ENCODE data around the gene ZNF652.

DNA sequence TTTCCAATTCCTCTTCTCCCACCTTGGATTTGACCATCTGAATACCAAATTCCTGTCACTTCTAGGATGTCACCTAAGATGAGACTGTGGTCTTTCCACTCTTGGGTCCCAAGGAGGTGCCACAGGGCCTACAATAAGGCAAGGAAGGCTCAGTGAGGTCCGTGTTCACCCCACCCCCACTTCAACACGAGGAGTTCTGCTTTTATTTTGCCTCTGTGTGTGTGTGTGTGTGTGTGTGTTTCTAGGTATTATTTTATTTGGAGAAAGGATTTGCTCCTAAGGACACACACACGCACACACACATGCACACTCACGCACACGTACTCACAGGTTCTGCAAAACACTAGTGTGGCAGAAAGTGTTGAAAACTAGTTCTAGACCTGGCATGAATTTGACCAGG, 106.9 kb downstream of the ZNF652 start:
- TF ChIP-seq, protein P1, sequence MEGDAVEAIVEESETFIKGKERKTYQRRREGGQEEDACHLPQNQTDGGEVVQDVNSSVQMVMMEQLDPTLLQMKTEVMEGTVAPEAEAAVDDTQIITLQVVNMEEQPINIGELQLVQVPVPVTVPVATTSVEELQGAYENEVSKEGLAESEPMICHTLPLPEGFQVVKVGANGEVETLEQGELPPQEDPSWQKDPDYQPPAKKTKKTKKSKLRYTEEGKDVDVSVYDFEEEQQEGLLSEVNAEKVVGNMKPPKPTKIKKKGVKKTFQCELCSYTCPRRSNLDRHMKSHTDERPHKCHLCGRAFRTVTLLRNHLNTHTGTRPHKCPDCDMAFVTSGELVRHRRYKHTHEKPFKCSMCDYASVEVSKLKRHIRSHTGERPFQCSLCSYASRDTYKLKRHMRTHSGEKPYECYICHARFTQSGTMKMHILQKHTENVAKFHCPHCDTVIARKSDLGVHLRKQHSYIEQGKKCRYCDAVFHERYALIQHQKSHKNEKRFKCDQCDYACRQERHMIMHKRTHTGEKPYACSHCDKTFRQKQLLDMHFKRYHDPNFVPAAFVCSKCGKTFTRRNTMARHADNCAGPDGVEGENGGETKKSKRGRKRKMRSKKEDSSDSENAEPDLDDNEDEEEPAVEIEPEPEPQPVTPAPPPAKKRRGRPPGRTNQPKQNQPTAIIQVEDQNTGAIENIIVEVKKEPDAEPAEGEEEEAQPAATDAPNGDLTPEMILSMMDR (IDR thresholded peaks at IDR 0.05): no peak
- no peak for TF ChIP-seq POLR2A (IDR thresholded peaks at IDR 0.05)

Measured in lower leg skin (tissue), 3 donors.